ENCODE data around the gene SDCCAG8.

GRCh38 chr1:243391355-243391754 is 135.5 kb downstream of the SDCCAG8 start:
- TF ChIP-seq, protein P1, sequence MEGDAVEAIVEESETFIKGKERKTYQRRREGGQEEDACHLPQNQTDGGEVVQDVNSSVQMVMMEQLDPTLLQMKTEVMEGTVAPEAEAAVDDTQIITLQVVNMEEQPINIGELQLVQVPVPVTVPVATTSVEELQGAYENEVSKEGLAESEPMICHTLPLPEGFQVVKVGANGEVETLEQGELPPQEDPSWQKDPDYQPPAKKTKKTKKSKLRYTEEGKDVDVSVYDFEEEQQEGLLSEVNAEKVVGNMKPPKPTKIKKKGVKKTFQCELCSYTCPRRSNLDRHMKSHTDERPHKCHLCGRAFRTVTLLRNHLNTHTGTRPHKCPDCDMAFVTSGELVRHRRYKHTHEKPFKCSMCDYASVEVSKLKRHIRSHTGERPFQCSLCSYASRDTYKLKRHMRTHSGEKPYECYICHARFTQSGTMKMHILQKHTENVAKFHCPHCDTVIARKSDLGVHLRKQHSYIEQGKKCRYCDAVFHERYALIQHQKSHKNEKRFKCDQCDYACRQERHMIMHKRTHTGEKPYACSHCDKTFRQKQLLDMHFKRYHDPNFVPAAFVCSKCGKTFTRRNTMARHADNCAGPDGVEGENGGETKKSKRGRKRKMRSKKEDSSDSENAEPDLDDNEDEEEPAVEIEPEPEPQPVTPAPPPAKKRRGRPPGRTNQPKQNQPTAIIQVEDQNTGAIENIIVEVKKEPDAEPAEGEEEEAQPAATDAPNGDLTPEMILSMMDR (IDR thresholded peaks at IDR 0.05; ENCODE audit: control extremely low read depth in 1 of 3, insufficient read depth in 1 of 3, low read depth in 1 of 3, low read length in 3 of 3), result no peak
- TF ChIP-seq SIX5 (IDR thresholded peaks at IDR 0.05; ENCODE audit: low read depth, low read length) (no peak), USF2 (IDR thresholded peaks at IDR 0.05; ENCODE audit: low read length) (no peak), SAP30 (IDR thresholded peaks at IDR 0.05; ENCODE audit: insufficient read depth, insufficient replicate concordance, low read length) (no peak), CREB1 (IDR thresholded peaks at IDR 0.05) (no peak), SP1 (IDR thresholded peaks at IDR 0.05; ENCODE audit: low read depth, low read length) (no peak), POU5F1 (IDR thresholded peaks at IDR 0.05; ENCODE audit: low read depth, low read length) (no peak), GTF2F1 (IDR thresholded peaks at IDR 0.05; ENCODE audit: borderline replicate concordance, low read depth, low read length) (no peak), POLR2A (IDR thresholded peaks at IDR 0.05; ENCODE audit: control extremely low read depth in 1 of 2, low read depth in 2 of 2, low read length in 2 of 2) (no peak)

All from H1 (cell line).